CD4-positive, alpha-beta T cell treated with Interleukin-15 for 1 hour (primary cell): Measurements from ENCODE around the gene SAP130.
"Not testable (repeated sequence)": the region's sequence is repeated elsewhere in the genome, so short reads cannot be mapped to it uniquely, and the experiment has no call there.

Experiments
- DNase-seq: peaks from one replicate; pipeline ENCODE4 v3.0.0-alpha.2; 2020

The SAP130 gene

GRCh38 chr2:127945281-127945680, 82.6 kb downstream of the SAP130 start:
- no peak for DNase-seq

GRCh38 chr2:127943186-127943585, 84.7 kb downstream of the SAP130 start:
- no peak for DNase-seq

GRCh38 chr2:127942002-127942401, 85.9 kb downstream of the SAP130 start:
- DNase-seq = no peak

- no peak for DNase-seq
Measured at GRCh38 chr2:127941461-127941860, 86.4 kb downstream of the SAP130 start.

- DNase-seq = no peak
Measured at GRCh38 chr2:127940641-127941040, 87.2 kb downstream of the SAP130 start.

- no peak for DNase-seq
Measured at GRCh38 chr2:127935337-127935736, 92.5 kb downstream of the SAP130 start.

- DNase-seq = no peak
Measured at GRCh38 chr2:127932199-127932876, 95.5 kb downstream of the SAP130 start.

GRCh38 chr2:127929449-127929848, 98.4 kb downstream of the SAP130 start:
- DNase-seq = no peak

- DNase-seq = no peak
Measured at GRCh38 chr2:127927384-127927783, 100.5 kb downstream of the SAP130 start.

GRCh38 chr2:127917916-127918315, 109.9 kb downstream of the SAP130 start:
- DNase-seq = no peak

- no peak for DNase-seq
Measured at GRCh38 chr2:127913808-127914457, 113.9 kb downstream of the SAP130 start.

- DNase-seq = no peak
Measured at GRCh38 chr2:127911737-127912136, 116.1 kb downstream of the SAP130 start.

- no peak for DNase-seq
Measured at GRCh38 chr2:127910415-127910814, 117.4 kb downstream of the SAP130 start.

GRCh38 chr2:127909019-127909418, 118.8 kb downstream of the SAP130 start:
- DNase-seq = no peak

GRCh38 chr2:127907733-127908400, 120.0 kb downstream of the SAP130 start:
- DNase-seq = not testable (repeated sequence)

GRCh38 chr2:127906206-127906926, 121.5 kb downstream of the SAP130 start:
- no peak for DNase-seq

GRCh38 chr2:127901339-127902056, 126.4 kb downstream of the SAP130 start:
- no peak for DNase-seq

- no peak for DNase-seq
Measured at GRCh38 chr2:127897531-127898211, 130.2 kb downstream of the SAP130 start.

- DNase-seq = no peak
Measured at GRCh38 chr2:127893494-127893893, 134.4 kb downstream of the SAP130 start.

- no peak for DNase-seq
Measured at GRCh38 chr2:127893033-127893432, 134.8 kb downstream of the SAP130 start.

GRCh38 chr2:127891811-127892210, 136.0 kb downstream of the SAP130 start:
- DNase-seq = no peak
